ENCODE data around the gene ANXA2.
A peak's percentile ranks its signal among the peaks of the same experiment; 100 is the strongest.
"Not testable (repeated sequence)": the region's sequence is repeated elsewhere in the genome, so short reads cannot be mapped to it uniquely, and the experiment has no call there.

The ANXA2 gene

GRCh38 chr15:60397772-60398445, at the start of gene ANXA2:
Gene ANXA2 (minus strand): TSS chr15:60397986. CDS start chr15:60386075, 11,911 bp downstream.
- no peak for DNase-seq (ENCODE audit: low spot score)

DNA sequence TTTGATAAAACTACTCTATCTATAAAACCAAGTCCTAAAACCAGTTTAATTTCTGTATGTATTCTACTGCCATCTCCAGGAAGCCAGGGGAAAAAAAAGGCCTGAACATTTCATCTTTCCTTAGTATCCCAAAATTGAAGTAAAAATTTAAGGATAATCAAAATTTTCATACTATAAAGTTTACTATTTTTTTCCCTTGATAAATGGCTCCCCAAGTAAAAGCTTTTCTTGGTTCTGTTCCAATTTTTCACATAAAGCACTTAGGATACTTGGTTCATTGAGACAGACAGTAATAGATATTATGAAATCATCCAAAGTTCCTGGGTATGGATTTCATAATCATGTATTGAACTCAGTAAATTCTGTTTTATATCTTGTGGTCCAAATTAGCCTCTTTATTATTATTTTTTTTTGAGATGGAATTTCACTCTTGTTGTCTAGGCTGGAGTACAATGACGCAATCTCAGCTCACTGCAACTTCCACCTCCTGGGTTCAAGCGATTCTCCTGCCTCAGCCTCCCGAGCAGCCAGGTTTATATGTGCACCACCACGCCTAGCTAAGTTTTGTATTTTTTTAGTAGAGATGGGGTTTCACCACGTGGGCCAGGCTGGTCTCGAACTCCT, 46.6 kb upstream of the ANXA2 start:
- DNase-seq (ENCODE audit: low spot score), result no peak

GRCh38 chr15:60442763-60443162, 45.0 kb upstream of the ANXA2 start:
- no peak for DNase-seq (ENCODE audit: low spot score)

- DNase-seq (ENCODE audit: low spot score), result no peak
These were observed 44.4 kb upstream of the ANXA2 start for GRCh38 chr15:60442031-60442650.

DNA sequence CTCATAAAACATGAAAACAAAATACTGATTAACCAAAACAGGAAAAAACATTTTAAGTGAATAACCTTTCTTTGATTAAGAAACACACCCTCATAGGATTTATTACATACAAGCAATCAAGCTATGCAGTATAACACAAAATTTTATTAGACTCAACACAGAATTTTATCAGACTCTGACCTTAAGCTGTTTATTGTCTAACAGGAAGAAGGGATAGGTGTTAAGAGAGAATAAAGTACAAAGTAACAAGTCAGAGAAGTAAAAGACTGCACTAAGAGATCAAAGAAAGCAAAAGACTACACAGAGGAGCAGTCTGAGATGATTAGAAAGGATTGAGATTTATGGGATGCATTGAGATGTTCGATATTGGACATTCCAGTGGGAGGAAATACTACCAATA, 43.5 kb upstream of the ANXA2 start:
- no peak for DNase-seq (ENCODE audit: low spot score)

DNA sequence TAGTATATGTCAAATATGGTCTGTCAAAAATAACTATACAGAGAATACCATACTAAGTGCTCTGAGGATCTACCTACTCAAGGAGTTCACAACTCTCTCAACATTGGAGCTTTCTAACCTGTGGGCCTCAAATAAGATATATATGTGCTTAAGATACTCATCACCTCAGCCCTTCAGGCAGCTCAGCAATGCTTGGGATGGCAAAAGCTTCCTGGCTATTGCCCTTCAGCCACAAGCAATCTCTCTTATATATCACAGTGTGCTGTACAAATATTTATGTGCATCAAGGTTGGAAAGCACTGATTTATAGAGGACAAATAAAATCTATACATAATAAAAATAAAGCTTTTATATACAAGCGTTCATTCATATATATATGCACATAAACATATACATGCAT, 40.9 kb upstream of the ANXA2 start:
- DNase-seq (ENCODE audit: low spot score), result no peak

DNA sequence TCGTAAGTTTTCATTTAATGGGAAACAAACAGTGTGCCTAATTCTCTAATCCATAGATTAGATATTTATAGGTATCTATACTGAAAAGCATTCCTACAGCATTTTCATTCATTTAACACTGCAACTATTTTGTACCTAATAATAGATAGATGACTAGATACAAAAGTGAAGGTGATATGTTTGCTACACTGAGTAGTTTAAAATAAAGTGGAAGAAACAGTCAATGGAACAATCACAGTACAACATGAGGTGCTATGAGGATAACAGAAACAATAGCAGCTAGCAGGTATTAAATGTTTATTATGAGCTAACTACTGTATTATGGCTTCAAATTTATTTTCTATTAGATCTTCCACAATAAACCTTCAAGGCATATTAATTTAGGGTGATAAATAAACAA, 31.1 kb upstream of the ANXA2 start:
- no peak for DNase-seq (ENCODE audit: low spot score)

DNA sequence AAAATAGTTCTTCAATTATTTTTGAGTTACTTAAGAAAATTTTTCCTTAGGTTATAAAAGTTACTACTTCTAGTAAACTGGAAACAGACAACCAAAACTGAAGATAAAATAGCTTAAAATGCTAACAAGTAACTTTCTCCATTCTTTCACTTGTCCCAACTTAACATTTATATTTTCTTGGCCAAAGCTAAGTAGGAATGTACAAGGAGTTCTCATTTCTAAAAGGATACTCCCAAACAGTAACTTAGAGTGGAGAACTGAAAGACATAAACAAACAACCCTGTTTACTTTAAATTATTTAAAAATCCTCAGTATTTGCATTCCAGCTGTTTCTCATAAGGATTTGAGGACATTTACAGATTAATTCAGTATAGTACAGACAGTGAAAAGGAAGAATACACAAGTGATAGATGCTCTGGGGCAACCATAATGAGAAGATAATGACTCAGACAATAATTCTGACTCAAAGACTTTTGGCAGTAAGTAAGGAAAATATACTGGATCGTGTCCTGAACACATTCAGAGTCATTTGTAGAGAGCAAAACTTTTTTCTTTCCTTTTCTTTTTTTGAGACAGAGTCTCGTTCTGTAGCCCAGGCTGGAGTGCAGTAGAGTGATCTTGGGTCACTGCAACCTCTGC, 29.2 kb upstream of the ANXA2 start:
- DNase-seq (ENCODE audit: low spot score), result no peak

DNA sequence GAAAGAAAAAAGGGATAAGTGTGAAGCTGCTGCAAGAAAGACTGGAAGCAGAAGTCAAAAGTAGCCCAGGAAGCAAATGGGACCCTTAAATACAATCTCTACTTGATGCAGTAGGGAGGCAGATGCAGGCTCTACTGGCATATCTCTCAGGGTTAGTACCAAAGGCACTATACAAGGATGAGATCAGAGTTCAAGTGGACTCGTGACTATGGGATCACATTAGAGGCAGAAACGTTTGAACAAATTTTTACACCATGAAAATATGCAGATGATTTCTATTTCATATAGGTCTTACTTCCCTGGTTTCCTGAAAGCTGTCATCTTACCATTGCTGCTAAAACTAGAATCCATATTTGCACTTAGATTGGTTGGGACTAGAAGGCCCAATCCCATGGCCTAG, 27.7 kb upstream of the ANXA2 start:
- no peak for DNase-seq (ENCODE audit: low spot score)

DNA sequence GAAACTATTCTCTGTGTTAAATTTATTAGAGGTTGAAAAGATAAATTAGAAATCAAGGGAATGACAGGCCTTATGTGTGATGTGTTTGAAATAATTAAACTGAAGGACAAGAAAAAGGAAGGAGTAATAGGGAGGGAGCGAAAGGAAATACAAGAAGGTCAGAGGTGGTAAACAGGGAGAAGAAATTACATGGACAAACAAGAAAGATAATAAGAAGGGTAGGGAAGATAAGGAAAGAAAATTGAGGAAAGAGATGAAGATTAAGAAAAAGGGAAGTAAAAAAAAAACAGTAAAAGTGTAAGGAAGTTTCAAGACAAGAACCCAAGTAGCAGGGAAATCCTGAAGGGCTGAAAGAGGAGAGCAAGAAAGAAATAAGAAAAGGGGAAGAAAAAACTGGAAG, 26.2 kb upstream of the ANXA2 start:
- no peak for DNase-seq (ENCODE audit: low spot score)

- peak; percentile 51 for DNase-seq (ENCODE audit: low spot score)
These were observed 25.8 kb upstream of the ANXA2 start for GRCh38 chr15:60423537-60423936.

DNA sequence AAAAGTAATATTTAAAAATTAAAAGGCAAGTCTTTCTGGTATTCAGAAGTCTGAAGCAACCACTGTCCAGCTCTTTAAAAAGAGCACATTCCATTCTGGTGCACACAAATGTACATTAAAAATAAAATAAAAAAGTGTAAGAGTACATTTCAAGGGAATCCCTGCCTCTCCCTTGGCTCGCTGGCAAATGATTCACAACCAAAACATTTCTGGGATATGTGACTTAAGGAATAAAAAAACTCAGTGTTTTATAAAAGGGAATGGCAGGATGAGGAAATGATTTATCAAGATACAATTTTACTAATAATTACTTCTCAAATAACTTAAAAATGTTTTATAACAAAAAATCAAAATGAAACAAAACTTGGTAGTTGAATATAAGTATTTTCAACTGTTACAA, 23.8 kb upstream of the ANXA2 start:
- no peak for DNase-seq (ENCODE audit: low spot score)

GRCh38 chr15:60420203-60420716, 22.5 kb upstream of the ANXA2 start:
- no peak for DNase-seq (ENCODE audit: low spot score)

DNA sequence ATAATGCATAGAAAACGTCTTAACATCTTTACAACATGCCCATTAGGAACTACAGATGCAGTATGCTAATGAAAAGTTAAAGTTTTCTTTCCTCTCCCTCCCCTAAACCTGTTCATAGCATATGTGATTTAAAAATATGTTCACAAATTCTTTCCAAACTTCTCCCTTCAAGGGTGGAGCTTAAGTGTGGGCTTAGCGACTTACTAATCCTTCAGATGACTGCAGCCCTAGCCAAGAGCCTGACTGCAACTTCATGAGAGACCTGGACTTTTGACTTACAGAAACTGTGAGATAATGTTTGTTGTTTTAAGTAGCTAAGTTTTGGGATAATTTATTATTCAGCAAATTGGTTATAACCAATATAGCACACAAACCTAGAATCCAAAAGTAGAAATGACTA, 22.0 kb upstream of the ANXA2 start:
- no peak for DNase-seq (ENCODE audit: low spot score)

DNA sequence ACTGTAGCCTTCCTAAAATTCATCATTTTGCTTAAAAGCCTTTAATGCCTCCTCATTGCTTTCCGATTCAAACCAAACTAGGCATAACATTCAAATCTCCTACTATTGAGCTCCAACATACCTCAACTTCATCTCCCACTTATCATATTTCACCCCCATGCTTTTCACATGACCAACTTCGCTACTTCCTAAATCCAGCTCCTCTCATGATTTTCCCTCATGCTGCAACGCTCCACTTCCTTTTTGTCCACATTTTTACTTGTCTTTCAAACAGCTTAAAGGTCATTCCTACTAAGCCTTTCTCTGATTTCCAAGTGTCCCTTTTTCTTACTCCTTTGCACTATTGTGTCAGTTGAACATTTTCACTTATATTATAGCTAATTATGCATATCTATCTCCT, 20.3 kb upstream of the ANXA2 start:
- DNase-seq (ENCODE audit: low spot score), result no peak

DNA sequence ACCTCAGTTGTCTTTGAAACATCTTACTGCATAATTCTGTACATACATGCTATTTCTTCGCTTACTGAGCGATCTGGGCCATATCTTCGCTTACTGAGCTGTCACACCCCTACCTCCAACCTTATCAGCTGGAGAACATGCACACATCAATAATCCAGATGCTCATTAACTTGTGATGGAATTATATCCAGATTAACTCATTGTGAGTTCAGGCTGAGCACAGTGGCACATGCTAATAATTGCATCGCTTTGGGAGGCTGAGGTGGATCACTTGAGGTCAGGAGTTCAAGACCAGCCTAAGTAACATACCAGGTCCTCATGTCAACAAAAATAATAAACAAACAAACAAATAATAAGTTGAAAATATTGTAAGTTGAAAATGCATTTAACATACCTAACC, 19.3 kb upstream of the ANXA2 start:
- DNase-seq (ENCODE audit: low spot score), result no peak

DNA sequence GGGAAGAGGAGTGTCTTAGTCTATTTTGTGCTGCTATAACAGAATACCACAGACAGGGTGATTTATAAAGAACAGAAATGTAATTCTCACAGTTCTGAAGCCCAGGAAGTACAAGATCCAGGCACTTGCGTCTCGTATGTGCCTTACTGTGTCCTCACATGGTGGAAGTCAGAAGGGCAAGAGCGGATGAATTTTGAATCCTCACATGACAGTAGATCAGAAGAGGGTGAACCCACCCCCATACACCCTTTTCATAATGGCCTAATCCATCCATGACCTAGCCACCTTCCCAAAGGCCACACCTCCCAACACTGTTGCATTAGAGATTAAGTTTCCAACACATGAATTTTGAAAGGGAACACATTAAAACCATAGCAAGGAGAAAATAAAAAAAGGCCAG, 18.7 kb upstream of the ANXA2 start:
- no peak for DNase-seq (ENCODE audit: low spot score)

- no peak for DNase-seq (ENCODE audit: low spot score)
These were observed 16.4 kb upstream of the ANXA2 start for GRCh38 chr15:60414016-60414682.

GRCh38 chr15:60413231-60413824, 15.5 kb upstream of the ANXA2 start:
- DNase-seq (ENCODE audit: low spot score), result no peak

- DNase-seq (ENCODE audit: low spot score), result not testable (repeated sequence)
These were observed 15.0 kb upstream of the ANXA2 start for GRCh38 chr15:60412807-60413206.

DNA sequence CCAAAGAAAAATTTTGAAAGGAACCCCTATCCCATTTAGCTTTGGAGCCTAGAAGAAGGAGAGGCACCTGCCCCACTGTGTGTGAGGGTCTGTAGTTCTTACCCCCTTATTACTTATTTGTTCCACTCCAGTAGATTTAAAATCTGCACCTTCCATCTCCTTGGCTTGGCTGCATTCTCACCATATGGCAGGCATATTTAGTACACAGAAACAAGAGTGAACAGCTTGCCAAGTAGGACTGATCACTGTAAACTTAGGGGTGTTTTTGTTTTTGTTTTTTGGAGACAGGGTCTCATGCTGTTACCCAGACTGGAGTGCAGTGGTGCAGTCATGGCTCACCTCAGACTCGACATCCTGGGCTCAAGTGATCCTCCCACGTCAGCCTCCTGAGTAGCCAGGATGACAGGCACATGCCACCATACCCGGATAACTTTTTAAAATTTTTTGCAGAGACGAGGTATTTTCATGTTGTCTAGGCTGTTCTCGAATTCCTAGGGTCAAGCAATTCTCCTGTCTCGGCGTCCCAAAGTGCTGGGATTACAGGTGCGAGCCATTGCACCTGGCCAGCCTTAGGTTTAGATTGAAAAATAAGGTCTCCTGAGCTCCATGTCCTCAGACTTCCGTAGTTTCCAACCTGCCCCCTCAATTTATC, 14.1 kb upstream of the ANXA2 start:
- no peak for DNase-seq (ENCODE audit: low spot score)

All from Ammon's horn (tissue), 1 donor.